ENCODE data around the gene CLIC5.

Gene CLIC5

DNA sequence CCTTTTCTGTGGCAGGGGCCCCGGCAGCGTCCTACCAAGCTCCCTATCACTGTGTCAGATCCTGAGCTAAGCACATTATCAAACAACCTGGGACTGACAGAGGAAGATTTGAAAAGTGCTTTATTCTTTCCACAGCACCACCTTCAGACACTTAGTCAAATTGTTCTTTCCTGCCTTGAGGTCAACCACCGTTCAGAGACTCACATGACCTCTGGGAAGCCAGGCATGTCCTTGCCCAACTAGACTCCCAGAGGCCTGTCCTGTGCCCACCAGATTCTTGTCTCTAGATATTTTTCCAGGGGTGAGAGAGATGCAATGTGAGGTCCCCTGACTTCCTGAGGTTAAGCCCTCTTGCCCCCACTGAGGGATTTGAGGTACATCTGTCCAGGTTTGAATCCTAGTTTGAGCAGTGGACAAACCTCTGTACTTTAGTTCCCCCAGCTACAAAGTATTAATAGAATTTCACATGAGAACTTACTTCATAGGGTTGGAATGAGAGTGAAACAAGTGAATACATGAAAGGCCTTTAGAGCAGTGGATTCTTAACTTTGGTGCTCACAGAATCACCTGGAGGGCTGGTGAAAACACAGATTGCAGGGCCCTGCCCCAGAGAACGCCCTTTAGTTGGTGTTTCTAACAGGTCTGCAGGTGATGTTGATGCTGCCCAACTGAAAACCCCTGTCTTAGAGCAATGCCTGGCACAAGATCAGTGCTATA lies 179.8 kb downstream of the CLIC5 start:
- no peak for DNase-seq

- no peak for DNase-seq
These were observed 183.6 kb downstream of the CLIC5 start for GRCh38 chr6:45832063-45832462.

Data from DMS79 treated with DMSO at 0.1 percent for 48 hours (cell line).